MG63 (cell line): ENCODE data around the gene RBM5. TPM values are rescaled to one million over a fixed set of nuclear protein-coding genes. Genes with fewer than 3 reads are reported as not detected.
A peak's percentile ranks its signal among the peaks of the same experiment; 100 is the strongest.

ENCODE experiments used
- DNase-seq: peaks from one replicate; pipeline ENCODE4 v3.0.0-alpha.2; 2020
- H3K27me3 ChIP-seq: fragments of 250-450 bp; sonication (Bioruptor Pico); 2 replicates; pipeline ENCODE4 v1.5.1; 2020; ENCODE audit warnings: mild to moderate bottlenecking, moderate library complexity
- H3K36me3 ChIP-seq: fragments of 250-450 bp; sonication (Bioruptor Pico); 2 replicates; pipeline ENCODE4 v1.5.1; 2020; ENCODE audit warnings: mild to moderate bottlenecking, moderate library complexity
- H3K4me3 ChIP-seq: fragments of 250-450 bp; sonication (Bioruptor Pico); 2 replicates; pipeline ENCODE4 v1.5.1; 2020; ENCODE audit warnings: mild to moderate bottlenecking, moderate library complexity
- H3K9me3 ChIP-seq: fragments of 250-450 bp; sonication (Bioruptor Pico); 2 replicates; pipeline ENCODE4 v1.5.1; 2020; ENCODE audit warnings: mild to moderate bottlenecking, moderate library complexity
- total RNA-seq: library from RNA; depleted of rRNA; stranded (reverse); fragments of >200 nt; shearing (Covaris generic); gene quantifications from 2 replicates; pipeline ENCODE4 v1.2.3, GENCODE V29; 2014; ENCODE audit warnings: low replicate concordance

The RBM5 gene
- total RNA-seq, 1 experiment from 2014 or later: 31.2 TPM

GRCh38 chr3:50117120-50117519 is 28.4 kb downstream of the RBM5 start:
- no peak for DNase-seq
- H3K9me3 ChIP-seq: no peaks in the 10 kb centered on the region
- no peaks in the 10 kb centered on the region for H3K27me3 ChIP-seq
- no peak overlapping the region for H3K4me3 ChIP-seq
- H3K36me3 ChIP-seq: peaks cover 50% of the 10 kb centered on the region

GRCh38 chr3:50118237-50118636 is 29.5 kb downstream of the RBM5 start:
- H3K27me3 ChIP-seq: no peaks in the 10 kb centered on the region
- peaks cover 41% of the 10 kb centered on the region for H3K36me3 ChIP-seq
- no peak for DNase-seq
- H3K4me3 ChIP-seq: no peak overlapping the region
- H3K9me3 ChIP-seq: no peaks in the 10 kb centered on the region

- Histone ChIP-seq H3K27me3 (no peaks in the 10 kb centered on the region), H3K4me3 (no peak overlapping the region), H3K9me3 (no peaks in the 10 kb centered on the region), H3K36me3 (peaks cover 26% of the 10 kb centered on the region)
- no peak for DNase-seq
These were observed 31.1 kb downstream of the RBM5 start for GRCh38 chr3:50119786-50120185.

DNA sequence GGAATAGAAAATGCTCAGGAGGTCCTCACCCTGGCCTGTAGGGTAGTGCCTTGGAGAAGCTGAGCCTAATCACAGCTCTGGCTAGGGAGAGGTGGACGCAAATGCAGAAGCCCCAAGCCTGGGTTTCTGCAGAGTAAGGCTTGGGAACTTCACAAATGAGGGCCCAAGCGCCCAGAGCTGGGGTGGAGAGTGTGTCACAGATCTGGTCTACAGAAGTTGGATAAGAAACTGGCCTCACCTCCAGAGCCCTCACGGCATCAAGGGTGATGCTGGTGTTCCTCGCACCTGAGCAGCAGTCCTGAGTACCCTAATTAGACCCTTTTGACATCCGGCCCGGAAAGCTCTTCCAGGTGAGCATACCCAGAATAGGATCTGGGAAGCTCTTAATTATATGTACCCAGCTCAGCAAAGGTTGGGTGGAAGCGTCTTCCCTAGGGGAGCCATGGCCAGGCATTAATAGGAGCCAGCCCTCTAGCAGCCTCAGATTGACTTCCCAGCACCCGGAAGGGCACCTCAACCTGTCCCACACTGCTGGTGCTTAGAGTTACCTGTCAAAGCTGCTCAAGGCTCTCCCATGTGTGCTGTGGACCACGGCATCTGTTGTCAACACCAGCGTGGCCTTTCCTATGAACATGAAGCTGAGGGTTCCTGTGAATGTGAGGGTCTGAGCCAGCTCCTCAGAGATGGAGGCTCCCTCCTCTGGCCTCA is 31.8 kb downstream of the RBM5 start:
- Histone ChIP-seq H3K36me3 (peaks cover 19% of the 10 kb centered on the region), H3K4me3 (no peak overlapping the region), H3K27me3 (no peaks in the 10 kb centered on the region), H3K9me3 (no peaks in the 10 kb centered on the region)
- no peak for DNase-seq

DNA sequence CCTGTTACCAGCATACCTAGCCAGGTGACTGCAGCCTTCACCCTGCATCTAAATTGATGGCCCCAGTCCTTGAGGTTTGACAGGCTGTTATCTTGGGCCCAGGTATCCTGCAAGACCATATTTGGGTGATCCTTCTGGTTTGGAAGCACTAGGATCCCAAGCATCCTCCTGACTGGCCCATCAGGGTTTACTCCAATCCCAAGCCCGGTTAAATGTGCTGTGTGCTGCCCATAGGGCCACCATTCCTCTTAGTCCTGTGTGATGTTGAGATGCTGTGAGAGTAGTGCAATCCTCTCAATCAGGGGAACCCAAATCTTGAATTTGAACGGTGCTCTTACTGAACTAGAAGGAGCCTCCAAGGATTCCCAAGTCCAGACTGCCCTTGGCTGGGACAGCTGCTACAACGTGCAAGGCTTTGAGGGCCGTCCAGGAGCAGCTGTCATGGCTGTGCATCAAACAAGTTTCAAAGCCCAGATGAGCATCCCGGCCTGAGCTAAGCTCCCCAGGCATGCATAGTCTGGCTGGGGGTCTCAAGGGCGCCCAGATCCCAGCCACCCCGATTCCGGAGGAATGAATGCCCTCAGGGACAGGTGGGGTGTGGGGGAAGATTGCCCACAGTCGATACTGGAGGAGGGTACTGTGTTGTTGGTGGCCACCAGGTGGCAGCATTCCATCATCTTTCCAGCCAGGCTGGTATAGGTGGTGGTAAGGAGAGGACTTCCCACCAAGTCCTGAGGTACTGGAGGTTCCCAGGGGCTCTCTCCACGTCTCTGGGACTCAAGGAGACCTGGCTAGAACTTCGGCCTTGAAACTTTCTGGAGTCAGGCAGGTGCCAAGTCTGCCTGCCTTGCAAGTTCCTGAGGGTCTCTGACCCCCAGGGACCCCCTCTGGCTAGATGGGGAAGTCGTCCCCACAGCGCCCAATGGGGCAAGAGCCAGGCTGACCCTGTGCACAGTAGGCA is 32.6 kb downstream of the RBM5 start:
- peak; percentile 57 for DNase-seq
- Histone ChIP-seq H3K9me3 (no peaks in the 10 kb centered on the region), H3K27me3 (no peaks in the 10 kb centered on the region), H3K4me3 (no peak overlapping the region), H3K36me3 (peaks cover 11% of the 10 kb centered on the region)

DNA sequence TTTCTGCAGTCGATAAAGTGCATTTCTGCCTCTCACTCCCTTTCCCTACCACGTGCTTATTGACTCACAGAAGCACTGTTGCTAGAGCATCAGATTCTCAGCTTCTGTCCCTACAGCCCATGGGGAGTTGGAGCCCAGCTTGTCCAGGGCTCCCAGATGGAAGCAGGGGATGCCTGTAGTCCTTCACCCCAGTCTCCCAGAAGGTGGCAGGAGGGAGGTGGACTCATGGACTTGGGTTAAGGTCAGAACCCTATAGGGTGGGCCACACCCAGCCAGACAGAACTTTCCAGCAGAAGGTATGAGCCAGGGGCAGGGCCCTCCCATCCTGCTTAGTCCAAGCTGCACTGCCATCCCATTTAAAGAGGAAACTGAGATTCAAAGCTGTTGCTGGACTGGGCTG is 33.4 kb downstream of the RBM5 start:
- no peak overlapping the region for H3K4me3 ChIP-seq
- H3K27me3 ChIP-seq: no peaks in the 10 kb centered on the region
- DNase-seq: no peak
- peaks cover 5% of the 10 kb centered on the region for H3K36me3 ChIP-seq
- no peaks in the 10 kb centered on the region for H3K9me3 ChIP-seq

GRCh38 chr3:50122661-50123391 is 34.1 kb downstream of the RBM5 start:
- Histone ChIP-seq H3K27me3 (no peaks in the 10 kb centered on the region), H3K9me3 (no peaks in the 10 kb centered on the region), H3K4me3 (no peak overlapping the region), H3K36me3 (peaks cover 3% of the 10 kb centered on the region)
- no peak for DNase-seq

DNA sequence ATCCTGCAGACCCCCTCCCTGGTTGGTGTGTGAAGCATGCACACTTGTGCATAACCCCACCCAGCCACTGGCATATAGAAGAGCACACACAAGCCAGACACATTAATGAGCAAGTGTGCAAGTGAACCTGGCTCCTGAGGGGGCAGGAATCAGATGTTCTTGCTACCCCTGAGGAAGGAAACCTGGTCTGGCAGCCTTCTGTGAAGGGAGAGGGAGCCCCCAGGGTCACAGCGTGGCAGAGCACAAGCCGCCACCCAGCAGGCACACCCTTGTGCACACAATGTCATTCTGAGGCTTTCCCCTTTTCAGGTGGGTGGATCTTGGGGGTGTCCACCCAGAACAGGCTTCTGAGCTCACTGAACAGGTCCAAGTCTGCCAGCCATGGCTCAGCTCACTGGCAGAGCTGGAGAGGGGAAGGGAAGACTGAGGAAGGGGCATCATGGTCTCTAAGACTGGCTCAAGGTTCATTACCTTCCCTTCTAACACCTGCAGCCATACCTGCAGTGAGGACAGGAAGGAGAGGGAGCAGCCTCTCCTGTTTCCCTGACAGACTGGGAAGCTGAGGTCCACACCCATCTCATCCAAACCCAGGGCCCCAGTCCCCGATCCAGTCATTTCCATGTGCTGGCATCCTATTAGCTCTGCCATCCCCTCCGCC is 34.8 kb downstream of the RBM5 start:
- no peaks in the 10 kb centered on the region for H3K27me3 ChIP-seq
- no peak overlapping the region for H3K4me3 ChIP-seq
- no peaks in the 10 kb centered on the region for H3K9me3 ChIP-seq
- no peak for DNase-seq
- peaks cover 3% of the 10 kb centered on the region for H3K36me3 ChIP-seq

GRCh38 chr3:50124052-50124799 is 35.5 kb downstream of the RBM5 start:
- no peak overlapping the region for H3K4me3 ChIP-seq
- no peaks in the 10 kb centered on the region for H3K9me3 ChIP-seq
- no peak for DNase-seq
- no peaks in the 10 kb centered on the region for H3K27me3 ChIP-seq
- H3K36me3 ChIP-seq: peaks cover 3% of the 10 kb centered on the region

GRCh38 chr3:50124800-50125178 is 36.1 kb downstream of the RBM5 start:
- no peak for DNase-seq
- Histone ChIP-seq H3K4me3 (no peak overlapping the region), H3K27me3 (no peaks in the 10 kb centered on the region), H3K36me3 (peaks cover 3% of the 10 kb centered on the region), H3K9me3 (no peaks in the 10 kb centered on the region)

DNA sequence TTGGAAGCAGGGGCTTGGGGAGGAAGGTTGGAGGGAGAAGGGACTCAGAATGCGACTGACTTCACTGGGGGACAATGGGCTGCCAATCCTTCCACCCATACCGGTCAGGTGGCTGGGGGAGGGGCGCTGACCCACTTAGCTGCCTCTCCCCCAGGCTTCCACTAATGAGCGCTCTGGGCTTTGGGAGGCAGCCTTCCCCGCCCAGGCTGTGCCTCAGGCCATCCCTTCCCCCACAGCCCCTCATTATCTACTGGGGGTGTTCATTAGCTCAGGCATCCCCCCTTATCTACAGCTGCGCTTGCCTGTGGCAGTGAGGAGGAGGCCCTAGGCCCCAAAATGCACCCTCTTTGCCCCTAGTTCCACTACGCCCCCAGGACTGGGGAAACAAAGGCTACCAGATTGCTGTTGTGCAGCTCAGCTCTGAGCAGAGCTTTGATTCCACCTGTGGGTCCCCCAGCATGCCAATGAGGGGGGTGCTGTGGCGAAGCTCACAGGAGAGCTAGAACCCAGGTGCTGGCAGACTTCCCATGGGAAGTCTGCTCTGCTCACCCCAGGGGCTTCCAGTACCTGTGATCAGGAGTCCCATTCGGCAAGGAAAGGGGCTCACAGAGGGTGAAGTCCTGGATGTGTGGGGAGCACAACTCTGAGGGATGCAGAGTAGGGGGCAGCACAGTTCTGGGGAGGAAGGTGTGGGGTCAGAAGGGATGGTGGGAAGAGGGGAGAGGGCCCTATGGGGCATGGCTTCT is 37.0 kb downstream of the RBM5 start:
- no peaks in the 10 kb centered on the region for H3K27me3 ChIP-seq
- peaks cover 3% of the 10 kb centered on the region for H3K36me3 ChIP-seq
- no peaks in the 10 kb centered on the region for H3K9me3 ChIP-seq
- DNase-seq: no peak
- H3K4me3 ChIP-seq: no peak overlapping the region

- no peaks in the 10 kb centered on the region for H3K27me3 ChIP-seq
- no peaks in the 10 kb centered on the region for H3K36me3 ChIP-seq
- H3K9me3 ChIP-seq: no peaks in the 10 kb centered on the region
- DNase-seq: no peak
- H3K4me3 ChIP-seq: no peak overlapping the region
These were observed 37.8 kb downstream of the RBM5 start for GRCh38 chr3:50126287-50127211.

DNA sequence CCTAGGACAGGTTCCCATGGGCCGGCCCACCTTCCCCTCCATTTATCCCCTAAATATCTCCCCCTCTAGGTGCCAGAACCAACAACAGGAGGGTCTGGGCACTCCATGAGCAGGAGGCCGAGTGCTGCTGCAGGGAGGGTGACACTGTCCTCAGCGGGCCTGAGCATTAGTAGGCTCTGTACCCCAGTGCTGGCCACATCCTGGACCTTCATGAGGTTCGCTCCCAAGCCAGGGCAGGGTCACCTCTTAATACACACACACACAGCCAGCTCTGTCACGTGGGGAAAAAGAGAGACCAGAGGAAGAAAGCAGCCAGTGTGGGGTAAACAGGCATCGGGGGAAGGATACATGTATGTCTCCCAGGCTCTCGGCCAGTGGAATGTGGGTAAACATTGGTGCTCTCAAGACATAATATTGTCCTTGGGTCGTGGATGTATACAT is 38.6 kb downstream of the RBM5 start:
- no peak overlapping the region for H3K4me3 ChIP-seq
- no peak for DNase-seq
- no peaks in the 10 kb centered on the region for H3K36me3 ChIP-seq
- no peaks in the 10 kb centered on the region for H3K27me3 ChIP-seq
- H3K9me3 ChIP-seq: no peaks in the 10 kb centered on the region

GRCh38 chr3:50128001-50128400 is 39.3 kb downstream of the RBM5 start:
- Histone ChIP-seq H3K4me3 (no peak overlapping the region), H3K27me3 (no peaks in the 10 kb centered on the region), H3K9me3 (no peaks in the 10 kb centered on the region), H3K36me3 (no peaks in the 10 kb centered on the region)
- no peak for DNase-seq
